NT2/D1 (cell line): ENCODE data around the gene RAB27B.

Source experiments
- DNase-seq: peaks from one replicate; pipeline ENCODE4 v3.0.0-alpha.2; 2011; ENCODE audit warnings: low read depth, low spot score
- H3K27me3 ChIP-seq: 2 replicates; pipeline ENCODE4 v1.6.0; 2011; ENCODE audit warnings: mild to moderate bottlenecking; ENCODE audit not compliant: insufficient read length, insufficient read depth
- H3K36me3 ChIP-seq: 2 replicates; pipeline ENCODE4 v1.6.1; 2011; ENCODE audit warnings: mild to moderate bottlenecking, low read length, mixed read lengths; ENCODE audit not compliant: insufficient read depth, insufficient read length
- H3K4me1 ChIP-seq: 2 replicates; pipeline ENCODE4 v1.5.1; 2011; ENCODE audit not compliant: insufficient read depth, insufficient read length
- H3K4me3 ChIP-seq: 2 replicates; pipeline ENCODE4 v1.5.1; 2011; ENCODE audit warnings: low read depth; ENCODE audit not compliant: insufficient read length
- H3K9ac ChIP-seq: 2 replicates; pipeline ENCODE4 v1.6.0; 2011; ENCODE audit warnings: low read depth; ENCODE audit not compliant: insufficient read length
- H3K9me3 ChIP-seq: 2 replicates; pipeline ENCODE4 v1.5.1; 2011; ENCODE audit warnings: mild to moderate bottlenecking, low read length; ENCODE audit not compliant: insufficient read depth
- SUZ12 ChIP-seq: IDR thresholded peaks from 2 replicates; pipeline ENCODE4 v1.6.1; 2011; ENCODE audit not compliant: insufficient read length, insufficient read depth; ENCODE audit errors: extremely low read depth
- YY1 ChIP-seq: IDR thresholded peaks from 2 replicates; pipeline ENCODE4 v1.6.1; 2011; ENCODE audit not compliant: insufficient read length, insufficient read depth
- ZNF274 ChIP-seq: IDR thresholded peaks from 2 replicates; pipeline ENCODE4 v1.6.1; 2011; ENCODE audit warnings: mild to moderate bottlenecking, low read depth, low read length

Gene RAB27B

DNA sequence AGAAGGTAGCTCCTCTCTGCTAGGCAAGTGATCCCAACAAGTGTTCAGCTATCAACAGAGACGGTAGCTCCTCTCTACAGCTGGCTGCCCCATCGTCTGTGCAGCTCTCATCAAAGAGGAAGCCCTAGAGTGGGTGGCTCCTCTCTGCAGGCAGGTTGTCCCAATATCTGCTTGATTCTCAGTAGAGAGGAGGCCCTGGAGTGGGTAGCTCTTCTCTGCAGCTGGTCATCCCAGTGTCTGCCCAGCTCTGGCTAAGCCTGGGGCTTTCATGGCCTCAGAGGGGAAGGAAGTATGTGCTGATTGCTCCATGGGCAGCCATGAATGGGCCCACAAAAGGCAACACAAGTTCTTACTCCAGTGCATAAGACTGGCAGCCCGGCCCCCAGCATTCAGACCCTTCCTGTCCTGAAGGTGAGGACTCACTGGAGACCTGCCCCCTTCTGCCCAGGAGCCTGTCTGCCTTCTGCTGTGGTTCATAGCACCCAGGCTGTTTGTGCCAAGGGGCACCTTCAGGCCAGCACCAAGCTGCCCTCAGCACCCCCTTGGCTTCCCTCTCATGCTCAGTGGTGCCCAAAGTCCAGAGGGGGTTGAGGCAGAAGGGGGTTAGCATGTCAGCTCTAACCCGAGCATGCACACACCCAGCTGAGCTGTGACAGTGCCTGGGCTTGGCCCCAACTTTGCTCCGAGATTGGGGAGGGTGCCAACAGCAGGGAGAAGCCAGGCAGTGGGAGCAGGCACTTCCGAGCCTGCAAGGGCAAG lies 82.1 kb downstream of the RAB27B start:
- no peak overlapping the region for H3K9ac ChIP-seq
- no peak for TF ChIP-seq ZNF274
- TF ChIP-seq SUZ12 = no peak
- no peak for TF ChIP-seq YY1
- DNase-seq = no peak
- no peaks in the 10 kb centered on the region for H3K27me3 ChIP-seq
- no peaks in the 10 kb centered on the region for H3K4me1 ChIP-seq
- H3K9me3 ChIP-seq = no peaks in the 10 kb centered on the region
- no peaks in the 10 kb centered on the region for H3K36me3 ChIP-seq
- H3K4me3 ChIP-seq = no peak overlapping the region

DNA sequence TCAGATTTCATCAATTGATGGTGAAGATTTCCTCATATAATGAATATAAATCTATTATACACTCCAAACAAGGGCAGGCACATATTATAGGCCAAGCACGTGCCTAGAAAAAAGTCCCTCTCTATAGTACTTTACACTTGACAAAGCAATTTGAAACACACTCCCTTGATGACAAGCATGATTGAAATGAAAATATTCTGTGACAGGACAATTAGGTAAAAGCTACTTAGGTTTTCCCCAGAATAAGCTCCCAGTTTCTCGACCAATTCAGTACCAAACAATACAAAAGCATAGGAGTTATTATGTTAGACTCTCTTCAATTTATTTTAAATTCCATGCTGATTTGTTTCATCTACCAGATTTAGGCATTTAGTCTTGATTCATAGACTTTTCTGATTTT lies 83.3 kb downstream of the RAB27B start:
- no peak for TF ChIP-seq YY1
- TF ChIP-seq SUZ12 = no peak
- no peak for TF ChIP-seq ZNF274
- H3K4me3 ChIP-seq = no peak overlapping the region
- H3K9me3 ChIP-seq = no peaks in the 10 kb centered on the region
- no peaks in the 10 kb centered on the region for H3K4me1 ChIP-seq
- no peaks in the 10 kb centered on the region for H3K36me3 ChIP-seq
- H3K27me3 ChIP-seq = no peaks in the 10 kb centered on the region
- no peak overlapping the region for H3K9ac ChIP-seq
- DNase-seq = no peak

DNA sequence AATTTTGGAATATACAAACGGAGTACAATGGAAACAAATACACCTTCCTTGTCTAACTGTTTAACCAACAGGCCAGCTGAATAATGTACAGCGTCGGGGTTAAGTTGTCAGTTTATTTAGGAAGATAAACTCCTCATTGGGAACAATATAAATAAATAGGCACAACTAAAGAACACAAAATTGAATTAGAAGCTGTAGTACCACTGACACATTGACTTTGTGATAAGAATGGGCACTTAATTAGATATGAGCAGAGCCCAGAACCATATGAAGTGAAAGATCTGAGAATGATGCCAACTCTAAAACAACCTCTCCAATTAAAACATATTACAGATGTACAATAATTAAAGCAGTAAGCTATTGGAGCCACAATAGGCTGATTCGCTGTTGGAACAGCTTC lies 86.5 kb downstream of the RAB27B start:
- TF ChIP-seq SUZ12 (no peak), YY1 (no peak), ZNF274 (no peak)
- Histone ChIP-seq H3K9ac (no peak overlapping the region), H3K36me3 (no peaks in the 10 kb centered on the region), H3K4me1 (no peaks in the 10 kb centered on the region), H3K9me3 (no peaks in the 10 kb centered on the region), H3K4me3 (no peak overlapping the region), H3K27me3 (no peaks in the 10 kb centered on the region)
- DNase-seq = no peak

DNA sequence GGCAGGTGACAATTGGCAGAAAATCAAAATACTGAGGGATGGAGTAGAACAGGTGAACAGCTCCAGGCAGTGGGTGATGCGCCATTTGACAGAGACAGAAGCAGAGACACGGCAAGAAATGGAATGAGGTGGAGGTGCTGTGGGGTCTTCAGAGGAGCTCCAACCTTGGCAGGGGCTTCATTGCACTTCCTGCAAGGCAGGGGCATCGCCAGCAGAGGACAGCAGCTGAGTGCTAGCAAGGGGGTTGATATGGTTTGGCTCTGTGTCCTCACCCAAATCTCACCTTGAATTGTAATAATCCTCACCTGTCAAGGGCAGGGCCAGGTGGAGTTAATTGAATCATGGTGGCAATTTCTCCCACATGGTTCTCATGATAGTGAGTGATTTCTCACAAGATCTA lies 88.2 kb downstream of the RAB27B start:
- Histone ChIP-seq H3K9ac (no peak overlapping the region), H3K9me3 (no peaks in the 10 kb centered on the region), H3K4me1 (no peaks in the 10 kb centered on the region), H3K36me3 (no peaks in the 10 kb centered on the region), H3K4me3 (no peak overlapping the region), H3K27me3 (no peaks in the 10 kb centered on the region)
- no peak for DNase-seq
- TF ChIP-seq YY1 (no peak), ZNF274 (no peak), SUZ12 (no peak)

DNA sequence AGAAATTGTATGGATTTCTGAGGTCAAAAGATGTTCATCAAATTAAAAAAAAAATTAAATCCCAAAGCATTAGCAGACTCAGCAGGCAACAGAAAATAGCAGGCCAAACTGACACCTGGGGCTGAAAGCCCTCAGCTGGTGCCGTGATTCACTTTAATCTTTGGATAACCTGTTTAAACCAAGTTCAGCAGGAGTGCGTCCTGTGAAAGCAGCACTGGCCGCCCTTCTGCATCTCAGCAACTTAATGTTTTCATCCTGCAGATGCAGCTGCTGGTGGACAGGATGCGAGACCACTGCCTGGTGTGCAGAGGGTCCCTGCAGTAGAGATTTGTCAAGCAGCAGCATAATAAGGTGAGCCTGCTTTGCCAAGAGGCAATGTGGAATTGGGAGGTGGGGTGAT lies 89.8 kb downstream of the RAB27B start:
- Histone ChIP-seq H3K4me1 (no peaks in the 10 kb centered on the region), H3K36me3 (no peaks in the 10 kb centered on the region), H3K4me3 (no peak overlapping the region), H3K27me3 (no peaks in the 10 kb centered on the region), H3K9me3 (no peaks in the 10 kb centered on the region), H3K9ac (no peak overlapping the region)
- no peak for TF ChIP-seq ZNF274
- no peak for TF ChIP-seq YY1
- no peak for TF ChIP-seq SUZ12
- no peak for DNase-seq

DNA sequence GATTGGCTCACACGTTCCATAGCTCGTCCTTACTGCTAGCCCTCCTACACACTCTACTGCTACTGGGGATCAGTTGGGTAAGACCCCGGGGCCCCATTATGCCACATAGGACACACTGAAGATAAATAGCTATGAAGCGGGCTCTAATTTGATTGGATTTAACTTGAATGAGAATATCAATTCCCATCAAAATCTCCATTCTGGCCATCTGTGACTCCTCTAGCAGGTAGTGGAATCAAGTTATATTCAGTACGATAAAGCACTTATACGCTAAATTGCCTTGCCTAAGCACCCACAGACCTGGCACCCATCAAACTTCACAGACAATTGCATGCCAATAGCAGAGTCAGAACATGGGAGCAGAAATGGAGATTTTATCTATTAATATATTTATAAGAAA lies 91.1 kb downstream of the RAB27B start:
- no peak overlapping the region for H3K9ac ChIP-seq
- H3K9me3 ChIP-seq = no peaks in the 10 kb centered on the region
- no peaks in the 10 kb centered on the region for H3K36me3 ChIP-seq
- H3K4me1 ChIP-seq = no peaks in the 10 kb centered on the region
- DNase-seq = no peak
- H3K27me3 ChIP-seq = no peaks in the 10 kb centered on the region
- no peak overlapping the region for H3K4me3 ChIP-seq
- no peak for TF ChIP-seq SUZ12
- no peak for TF ChIP-seq ZNF274
- no peak for TF ChIP-seq YY1

DNA sequence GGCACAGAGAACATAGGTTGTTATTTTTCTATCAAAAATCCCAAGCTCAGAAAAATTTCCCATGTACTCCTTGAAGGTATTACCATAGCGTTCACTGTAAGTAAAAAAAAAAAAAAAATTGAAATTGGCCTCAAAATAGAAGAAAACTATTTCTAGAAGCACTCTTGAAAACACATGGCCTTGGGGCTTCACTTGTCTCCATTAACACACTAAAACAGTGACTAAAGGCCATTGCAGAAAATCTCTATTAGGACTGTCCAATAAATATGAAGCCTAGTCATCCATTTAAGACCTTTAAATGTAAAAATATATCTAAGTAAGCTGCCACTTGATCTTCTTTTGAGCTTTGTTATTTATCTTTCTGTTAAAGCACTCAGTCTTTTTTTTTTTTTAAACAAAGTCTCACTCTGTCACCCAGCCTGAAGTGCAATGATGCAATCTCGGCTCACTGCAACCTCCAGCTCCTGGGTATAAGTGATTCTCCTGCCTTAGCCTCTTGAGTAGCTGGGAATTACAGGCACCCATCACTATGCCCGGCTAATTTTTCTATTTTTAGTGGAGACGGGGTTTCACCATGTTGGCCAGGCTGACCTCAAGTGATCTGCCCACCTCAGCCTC lies 95.2 kb downstream of the RAB27B start:
- DNase-seq = no peak
- TF ChIP-seq YY1 = no peak
- no peak for TF ChIP-seq SUZ12
- TF ChIP-seq ZNF274 = no peak

More for the DNA sequence above, 95.2 kb downstream of the RAB27B start:
- no peaks in the 10 kb centered on the region for H3K4me1 ChIP-seq
- H3K27me3 ChIP-seq = no peaks in the 10 kb centered on the region
- no peaks in the 10 kb centered on the region; the same call in 1 of the 2 replicates for H3K9me3 ChIP-seq
- no peak overlapping the region for H3K4me3 ChIP-seq
- no peaks in the 10 kb centered on the region for H3K36me3 ChIP-seq
- H3K9ac ChIP-seq = no peak overlapping the region
